Peyer's patch (tissue), 4 donors: Measurements from ENCODE around the gene KIFAP3.

ENCODE experiments used
- CTCF ChIP-seq, 6 experiments: fragments of 450-650 bp in 4 of 6; fragments of 200-600 bp in 2 of 6; sonication (generic) in 1 of 6; IDR thresholded peaks; one replicate each; pipeline ENCODE4 v1.5.1; 2017 to 2019; ENCODE audit warnings: antibody characterized with exemption in 6 of 6, mild to moderate bottlenecking in 3 of 6, moderate library complexity in 1 of 6
- POLR2A ChIP-seq, 2 donors: fragments of 450-650 bp; IDR thresholded peaks; one replicate each; pipeline ENCODE4 v1.5.1; 2017; ENCODE audit warnings: antibody characterized with exemption in 2 of 2, mild to moderate bottlenecking in 2 of 2, moderate library complexity in 2 of 2

- TF ChIP-seq POLR2A (IDR thresholded peaks at IDR 0.05) (no peak), CTCF (IDR thresholded peaks at IDR 0.05) (no peak)
Measured at GRCh38 chr1:169957884-169958283, 116.6 kb downstream of the KIFAP3 start.
